GM23338 (cell line): ENCODE results near the gene IVD.

Experiments used
- CREB1 ChIP-seq: fragments of 250-450 bp; sonication (Bioruptor Pico); IDR thresholded peaks from 2 replicates; pipeline ENCODE4 v1.5.0; 2020; ENCODE audit warnings: low read depth, mild to moderate bottlenecking, moderate library complexity
- EZH2 ChIP-seq: fragments of 200-600 bp; sonication (generic); IDR thresholded peaks from one replicate; pipeline ENCODE4 v1.8.0; 2017; ENCODE audit warnings: antibody characterized with exemption, mild to moderate bottlenecking, low read depth; ENCODE audit not compliant: unreplicated experiment
- EZH2phosphoT487 ChIP-seq: fragments of 200-600 bp; sonication (generic); IDR thresholded peaks from one replicate; pipeline ENCODE4 v1.8.1; 2018; ENCODE audit warnings: antibody characterized with exemption; ENCODE audit not compliant: unreplicated experiment
- JUNB ChIP-seq: IDR thresholded peaks from one replicate; pipeline ENCODE4 v1.6.1; 2016; ENCODE audit warnings: antibody characterized with exemption; ENCODE audit not compliant: unreplicated experiment
- NANOG ChIP-seq: IDR thresholded peaks from 2 replicates; pipeline ENCODE4 v1.6.1; 2016; ENCODE audit warnings: antibody characterized with exemption, borderline replicate concordance
- POLR2AphosphoS5 ChIP-seq: IDR thresholded peaks from 2 replicates; pipeline ENCODE4 v1.6.1; 2016; ENCODE audit warnings: antibody characterized with exemption, low read depth
- ZNF331 ChIP-seq: fragments of 250-450 bp; sonication (Bioruptor Pico); IDR thresholded peaks from 2 replicates; pipeline ENCODE4 v1.5.0; 2020; ENCODE audit warnings: low read depth, mild to moderate bottlenecking, moderate library complexity
- TF ChIP-seq, protein P1 (sequence below), 2 experiments: fragments of 200-600 bp in 1 of 2; sonication (generic) in 1 of 2; conservative IDR thresholded peaks; 2 replicates each; pipeline versions ENCODE4 v1.5.1 to v1.6.1; 2016 to 2017; ENCODE audit warnings: antibody characterized with exemption in 2 of 2, low read depth in 2 of 2, mild to moderate bottlenecking in 2 of 2, moderate library complexity in 1 of 2
- TF ChIP-seq, protein P2 (sequence below): IDR thresholded peaks from one replicate; pipeline ENCODE4 v1.6.1; 2018; ENCODE audit warnings: antibody characterized with exemption; ENCODE audit not compliant: unreplicated experiment
- TF ChIP-seq, protein P3 (sequence below): IDR thresholded peaks from 2 replicates; pipeline ENCODE4 v1.6.1; 2016; ENCODE audit warnings: antibody characterized with exemption

DNA sequence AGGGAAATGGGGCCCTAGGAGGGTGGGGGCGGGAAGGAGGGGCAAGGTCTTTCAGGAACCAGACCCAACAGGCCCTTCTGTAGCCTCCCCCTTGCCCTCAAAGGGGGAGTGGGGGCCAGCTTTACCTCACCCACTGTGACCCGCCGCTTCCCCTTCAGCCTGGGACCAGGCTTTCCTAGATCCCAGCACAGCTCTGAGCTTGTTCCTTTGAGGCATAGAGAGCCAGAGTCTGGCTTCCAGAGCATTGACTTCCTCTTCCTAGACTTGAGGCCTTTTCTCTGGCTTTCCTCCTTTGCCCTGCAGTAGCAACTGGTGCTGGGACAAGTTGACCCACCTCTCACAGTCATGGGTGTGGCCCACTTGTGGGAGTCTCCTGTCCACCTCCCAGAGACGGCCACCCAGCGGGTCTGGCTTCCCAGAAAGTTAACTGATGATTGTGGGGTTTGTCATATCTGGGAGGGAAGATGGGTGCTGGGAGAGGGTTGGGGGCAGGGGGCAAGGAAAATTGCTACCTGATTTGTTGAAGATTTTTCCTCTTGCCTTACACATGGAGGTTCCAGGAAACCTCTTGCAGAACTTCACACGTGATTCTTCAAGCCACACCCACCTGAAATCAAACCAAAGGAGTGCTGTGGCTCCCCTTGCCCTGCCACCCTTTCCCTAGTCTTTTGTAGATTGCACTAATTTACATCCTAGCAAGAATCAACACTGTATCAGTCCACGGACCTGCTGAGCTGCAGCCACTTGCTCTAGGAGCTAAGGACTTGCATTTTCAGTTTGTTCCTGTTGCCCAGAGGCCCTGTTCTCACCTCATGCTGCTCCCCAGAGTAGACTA, 61.0 kb downstream of the IVD start:
- TF ChIP-seq CREB1 (no peak), JUNB (no peak), POLR2AphosphoS5 (no peak), EZH2 (no peak), EZH2phosphoT487 (no peak), ZNF331 (no peak), NANOG (no peak)
- TF ChIP-seq, protein P1, sequence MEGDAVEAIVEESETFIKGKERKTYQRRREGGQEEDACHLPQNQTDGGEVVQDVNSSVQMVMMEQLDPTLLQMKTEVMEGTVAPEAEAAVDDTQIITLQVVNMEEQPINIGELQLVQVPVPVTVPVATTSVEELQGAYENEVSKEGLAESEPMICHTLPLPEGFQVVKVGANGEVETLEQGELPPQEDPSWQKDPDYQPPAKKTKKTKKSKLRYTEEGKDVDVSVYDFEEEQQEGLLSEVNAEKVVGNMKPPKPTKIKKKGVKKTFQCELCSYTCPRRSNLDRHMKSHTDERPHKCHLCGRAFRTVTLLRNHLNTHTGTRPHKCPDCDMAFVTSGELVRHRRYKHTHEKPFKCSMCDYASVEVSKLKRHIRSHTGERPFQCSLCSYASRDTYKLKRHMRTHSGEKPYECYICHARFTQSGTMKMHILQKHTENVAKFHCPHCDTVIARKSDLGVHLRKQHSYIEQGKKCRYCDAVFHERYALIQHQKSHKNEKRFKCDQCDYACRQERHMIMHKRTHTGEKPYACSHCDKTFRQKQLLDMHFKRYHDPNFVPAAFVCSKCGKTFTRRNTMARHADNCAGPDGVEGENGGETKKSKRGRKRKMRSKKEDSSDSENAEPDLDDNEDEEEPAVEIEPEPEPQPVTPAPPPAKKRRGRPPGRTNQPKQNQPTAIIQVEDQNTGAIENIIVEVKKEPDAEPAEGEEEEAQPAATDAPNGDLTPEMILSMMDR (conservative IDR thresholded peaks at IDR 0.05; ENCODE audit: low read depth in 2 of 2): no peak
- TF ChIP-seq, protein P2, sequence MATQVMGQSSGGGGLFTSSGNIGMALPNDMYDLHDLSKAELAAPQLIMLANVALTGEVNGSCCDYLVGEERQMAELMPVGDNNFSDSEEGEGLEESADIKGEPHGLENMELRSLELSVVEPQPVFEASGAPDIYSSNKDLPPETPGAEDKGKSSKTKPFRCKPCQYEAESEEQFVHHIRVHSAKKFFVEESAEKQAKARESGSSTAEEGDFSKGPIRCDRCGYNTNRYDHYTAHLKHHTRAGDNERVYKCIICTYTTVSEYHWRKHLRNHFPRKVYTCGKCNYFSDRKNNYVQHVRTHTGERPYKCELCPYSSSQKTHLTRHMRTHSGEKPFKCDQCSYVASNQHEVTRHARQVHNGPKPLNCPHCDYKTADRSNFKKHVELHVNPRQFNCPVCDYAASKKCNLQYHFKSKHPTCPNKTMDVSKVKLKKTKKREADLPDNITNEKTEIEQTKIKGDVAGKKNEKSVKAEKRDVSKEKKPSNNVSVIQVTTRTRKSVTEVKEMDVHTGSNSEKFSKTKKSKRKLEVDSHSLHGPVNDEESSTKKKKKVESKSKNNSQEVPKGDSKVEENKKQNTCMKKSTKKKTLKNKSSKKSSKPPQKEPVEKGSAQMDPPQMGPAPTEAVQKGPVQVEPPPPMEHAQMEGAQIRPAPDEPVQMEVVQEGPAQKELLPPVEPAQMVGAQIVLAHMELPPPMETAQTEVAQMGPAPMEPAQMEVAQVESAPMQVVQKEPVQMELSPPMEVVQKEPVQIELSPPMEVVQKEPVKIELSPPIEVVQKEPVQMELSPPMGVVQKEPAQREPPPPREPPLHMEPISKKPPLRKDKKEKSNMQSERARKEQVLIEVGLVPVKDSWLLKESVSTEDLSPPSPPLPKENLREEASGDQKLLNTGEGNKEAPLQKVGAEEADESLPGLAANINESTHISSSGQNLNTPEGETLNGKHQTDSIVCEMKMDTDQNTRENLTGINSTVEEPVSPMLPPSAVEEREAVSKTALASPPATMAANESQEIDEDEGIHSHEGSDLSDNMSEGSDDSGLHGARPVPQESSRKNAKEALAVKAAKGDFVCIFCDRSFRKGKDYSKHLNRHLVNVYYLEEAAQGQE: no peak
- TF ChIP-seq, protein P3, sequence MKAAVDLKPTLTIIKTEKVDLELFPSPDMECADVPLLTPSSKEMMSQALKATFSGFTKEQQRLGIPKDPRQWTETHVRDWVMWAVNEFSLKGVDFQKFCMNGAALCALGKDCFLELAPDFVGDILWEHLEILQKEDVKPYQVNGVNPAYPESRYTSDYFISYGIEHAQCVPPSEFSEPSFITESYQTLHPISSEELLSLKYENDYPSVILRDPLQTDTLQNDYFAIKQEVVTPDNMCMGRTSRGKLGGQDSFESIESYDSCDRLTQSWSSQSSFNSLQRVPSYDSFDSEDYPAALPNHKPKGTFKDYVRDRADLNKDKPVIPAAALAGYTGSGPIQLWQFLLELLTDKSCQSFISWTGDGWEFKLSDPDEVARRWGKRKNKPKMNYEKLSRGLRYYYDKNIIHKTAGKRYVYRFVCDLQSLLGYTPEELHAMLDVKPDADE: no peak
